HG03378 (cell line): ENCODE data around the gene NKAIN2.

Source experiments
- ATAC-seq: cut with Tn5 transposase; IDR thresholded peaks from one replicate; pipeline ENCODE4 v1.9.1; 2021; ENCODE audit warnings: mild to moderate bottlenecking, moderate library complexity; ENCODE audit not compliant: unreplicated experiment

NKAIN2 gene

DNA sequence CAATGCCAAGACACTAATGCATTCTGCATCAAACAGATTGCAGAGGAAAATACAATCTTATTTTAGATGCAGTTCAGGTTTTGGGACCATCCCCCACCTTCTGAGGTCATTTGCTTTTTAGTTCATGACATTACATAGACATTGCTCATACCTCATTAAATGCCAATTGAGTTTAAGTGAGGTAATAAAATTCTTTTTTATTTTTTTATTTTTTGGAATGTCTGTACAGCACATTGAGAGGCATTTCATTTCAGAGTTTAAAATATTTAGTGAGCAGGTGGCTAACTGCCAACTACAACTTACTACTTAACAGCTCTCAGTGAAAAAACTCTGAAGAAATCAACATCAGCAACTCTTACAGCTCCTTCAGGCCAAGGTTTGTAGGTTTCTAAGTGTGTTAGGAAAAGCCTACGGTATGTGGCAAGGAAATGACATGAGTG is 676.3 kb downstream of the NKAIN2 start:
- ATAC-seq: no peak

DNA sequence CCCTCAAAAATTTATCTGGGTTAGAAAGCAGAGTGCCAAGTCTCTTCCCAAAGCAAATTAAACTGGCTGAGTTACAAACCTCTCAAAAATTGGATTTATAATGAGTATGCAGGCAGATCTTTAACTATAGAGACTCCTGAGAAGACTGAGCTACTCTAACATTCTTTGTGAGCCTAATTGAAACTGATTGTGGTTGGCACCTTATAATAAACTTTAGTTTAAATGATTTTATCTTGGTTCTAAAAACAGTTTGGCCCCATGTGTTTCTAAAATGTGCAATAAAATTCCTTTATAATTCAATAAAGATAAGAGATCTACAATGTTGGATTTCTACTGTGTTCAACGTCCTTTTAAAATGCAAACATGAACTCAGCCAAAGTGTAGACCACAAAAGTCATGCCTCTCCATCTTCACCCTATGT is 678.4 kb downstream of the NKAIN2 start:
- no peak for ATAC-seq

DNA sequence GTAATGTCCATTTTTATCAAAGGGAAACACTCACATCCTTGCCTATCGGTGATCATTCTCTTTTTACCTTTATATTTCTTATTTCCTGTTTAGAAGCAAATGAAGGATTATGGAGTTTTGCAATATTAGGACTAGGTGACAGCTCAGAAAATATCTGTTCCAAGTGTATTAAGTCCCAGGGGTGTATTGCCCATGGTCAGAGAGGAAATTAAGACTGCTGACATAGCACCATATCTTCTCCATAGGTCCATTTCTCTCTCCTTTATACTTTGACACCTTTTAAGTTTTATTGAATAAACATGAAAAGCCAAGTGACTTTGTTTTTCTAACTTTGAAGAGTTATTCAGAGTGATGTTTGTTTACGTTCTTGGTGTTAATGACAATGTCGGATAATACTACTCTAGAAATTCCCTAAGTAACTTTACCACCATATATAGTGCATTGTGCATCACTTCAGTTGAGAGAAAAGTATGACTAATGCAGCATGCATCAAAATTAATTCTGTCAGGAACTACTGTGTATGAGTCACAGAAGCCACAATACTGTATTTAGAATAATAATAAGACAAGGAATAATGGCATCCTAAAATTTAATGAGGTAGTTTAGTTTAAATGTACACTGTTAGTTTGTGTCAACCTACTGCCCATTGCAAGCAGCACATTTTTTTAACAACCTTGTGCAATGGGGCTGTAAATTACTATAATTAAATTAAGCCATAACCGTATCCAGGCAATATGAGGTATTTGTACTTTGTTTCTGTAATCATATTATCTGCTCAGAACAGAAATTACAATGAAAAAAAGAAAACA is 684.2 kb downstream of the NKAIN2 start:
- ATAC-seq: no peak

DNA sequence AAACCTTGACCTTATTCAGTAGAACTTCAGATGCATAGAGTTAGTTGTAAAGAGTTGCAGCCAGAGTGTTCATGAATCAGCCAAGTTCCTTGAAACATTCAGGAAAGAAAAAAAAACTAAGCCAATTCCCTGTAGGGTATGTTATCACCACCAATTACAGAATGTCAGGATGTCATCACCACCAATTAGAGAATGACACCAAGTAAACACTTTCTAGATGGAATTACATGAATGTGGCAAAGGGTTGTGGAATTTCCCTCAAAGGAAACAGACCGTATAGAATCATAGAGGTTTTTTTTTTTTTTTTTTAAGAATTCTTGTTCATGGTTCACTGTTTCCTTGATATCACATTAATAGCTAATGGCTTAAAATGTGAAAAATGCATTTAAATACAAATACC is 686.5 kb downstream of the NKAIN2 start:
- ATAC-seq: no peak

DNA sequence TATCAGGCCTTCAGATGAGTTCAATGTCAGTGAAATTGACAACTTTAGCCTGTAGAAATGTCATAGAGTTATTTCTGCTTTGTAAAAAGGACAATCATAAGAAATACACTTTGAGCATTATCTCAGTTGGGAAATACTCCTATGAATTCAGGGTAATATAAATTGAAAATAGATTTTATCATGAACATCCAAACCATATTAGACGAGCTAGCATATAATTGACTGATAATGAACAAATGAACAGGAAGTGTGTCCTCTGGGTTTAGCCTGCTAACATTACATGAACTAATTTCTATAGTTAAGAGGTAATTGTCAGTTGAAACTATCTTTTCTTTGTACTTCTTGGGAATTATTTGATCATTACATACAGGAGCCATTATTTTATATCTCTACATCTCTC is 689.6 kb downstream of the NKAIN2 start:
- ATAC-seq: no peak

DNA sequence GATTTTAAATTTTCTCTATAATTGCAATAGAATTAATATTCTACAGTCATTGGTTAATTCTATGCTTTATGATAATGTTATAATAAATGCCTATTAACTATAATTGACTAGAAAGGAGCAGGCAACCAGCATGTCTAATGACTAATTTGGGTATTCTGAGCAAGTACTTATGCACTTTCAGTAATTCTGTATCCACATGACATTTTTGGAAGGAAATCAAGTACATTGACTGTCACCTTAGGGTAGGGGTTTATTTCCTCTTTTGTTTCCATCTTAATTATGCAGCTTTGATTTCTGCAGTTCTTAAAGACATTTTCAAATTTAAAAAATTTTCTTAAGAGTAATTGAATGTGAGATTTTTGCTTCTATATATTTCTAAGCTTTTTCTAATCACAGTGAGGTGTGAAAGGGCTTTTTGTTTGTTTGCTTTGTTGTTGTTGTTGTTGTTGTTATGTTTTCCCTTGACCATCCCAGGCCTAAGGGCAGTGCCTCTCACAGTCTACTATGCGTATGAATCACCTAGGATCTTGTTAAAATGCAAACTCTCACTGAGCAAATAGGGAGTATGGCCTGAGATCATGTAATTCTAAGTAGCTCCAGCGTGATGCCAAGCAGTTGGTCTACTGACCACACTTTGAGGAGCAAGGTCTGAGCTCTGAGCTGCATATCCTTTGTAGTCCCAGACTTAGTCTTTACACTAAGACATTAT is 691.4 kb downstream of the NKAIN2 start:
- ATAC-seq: no peak

DNA sequence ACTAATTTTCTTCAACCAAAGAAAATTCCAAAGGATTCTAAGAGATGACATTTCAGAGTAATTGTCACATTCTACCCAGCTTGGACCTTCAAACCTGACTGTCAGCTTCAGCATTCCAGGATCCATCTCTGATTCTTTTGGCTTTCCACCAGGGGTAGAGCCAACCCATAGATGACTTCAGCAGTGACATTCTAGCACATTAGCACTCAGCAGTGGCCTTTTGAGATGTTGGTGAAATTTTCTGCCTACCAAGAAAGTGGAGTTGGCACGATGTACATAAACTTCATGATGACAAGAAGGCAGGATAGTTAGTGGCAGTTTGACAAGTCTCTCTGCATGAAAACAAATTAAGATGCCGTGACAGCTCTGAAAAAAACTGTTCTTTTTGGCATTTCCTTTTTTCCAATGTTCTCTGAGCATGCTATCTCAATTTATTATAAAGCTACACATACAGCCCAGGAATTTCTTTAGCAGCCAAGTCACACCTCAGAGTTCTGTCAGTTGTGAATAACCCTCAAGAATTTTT is 692.1 kb downstream of the NKAIN2 start:
- ATAC-seq: no peak

DNA sequence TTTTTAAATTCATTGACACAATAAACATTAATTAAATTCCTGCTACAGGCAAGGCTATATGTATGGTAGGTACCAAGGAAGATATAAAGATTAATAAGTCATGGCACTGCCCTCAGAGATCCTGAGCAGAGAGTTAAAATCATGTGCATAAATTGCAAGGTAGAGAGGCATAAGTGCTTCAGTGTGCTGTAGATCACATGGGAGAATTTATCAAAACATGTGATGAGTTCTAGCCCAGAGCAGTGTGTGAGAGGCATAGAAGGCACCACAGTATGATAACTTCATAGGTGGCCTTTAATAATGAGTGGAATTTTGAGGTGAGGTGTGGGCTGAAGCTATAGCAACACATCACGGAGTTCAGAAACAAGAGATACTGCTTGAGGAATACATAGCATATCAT is 692.7 kb downstream of the NKAIN2 start:
- ATAC-seq: no peak

DNA sequence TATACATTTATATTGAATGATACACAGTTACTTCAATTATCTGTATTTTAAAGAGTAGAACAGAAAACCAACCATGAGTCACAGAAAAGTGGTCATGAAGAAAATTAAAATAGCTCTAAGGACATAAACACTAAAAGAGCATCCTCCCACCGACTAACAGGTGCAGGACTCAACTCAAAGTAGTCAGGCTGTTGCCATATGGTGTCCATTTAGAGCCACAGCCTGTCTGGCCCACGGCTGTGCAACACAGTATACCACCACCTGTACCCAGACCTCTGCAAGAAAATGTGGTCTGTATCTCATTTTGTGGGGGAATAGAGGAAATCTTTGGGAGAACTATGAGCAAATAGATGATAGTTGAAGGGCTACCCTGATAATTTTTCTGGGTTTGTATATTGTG is 708.8 kb downstream of the NKAIN2 start:
- ATAC-seq: no peak

DNA sequence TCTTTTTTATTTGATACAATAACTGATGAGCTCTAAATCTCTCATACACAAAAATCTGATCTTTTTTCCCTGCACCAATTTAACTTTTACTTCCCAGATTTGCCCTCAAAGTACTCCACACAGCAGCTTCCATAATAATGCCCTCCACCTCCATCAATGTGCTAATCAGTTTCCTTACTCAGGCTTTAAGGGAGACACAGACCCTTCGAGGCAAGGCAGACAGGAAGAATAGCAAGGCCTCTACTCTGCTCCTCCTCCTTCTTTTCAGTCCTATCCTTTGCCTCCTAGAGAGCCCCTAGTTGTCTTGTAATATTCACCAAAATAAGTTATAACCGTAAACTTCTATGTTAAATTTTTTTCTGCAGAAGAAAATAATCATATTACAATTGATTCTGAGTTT is 713.7 kb downstream of the NKAIN2 start:
- ATAC-seq: no peak

DNA sequence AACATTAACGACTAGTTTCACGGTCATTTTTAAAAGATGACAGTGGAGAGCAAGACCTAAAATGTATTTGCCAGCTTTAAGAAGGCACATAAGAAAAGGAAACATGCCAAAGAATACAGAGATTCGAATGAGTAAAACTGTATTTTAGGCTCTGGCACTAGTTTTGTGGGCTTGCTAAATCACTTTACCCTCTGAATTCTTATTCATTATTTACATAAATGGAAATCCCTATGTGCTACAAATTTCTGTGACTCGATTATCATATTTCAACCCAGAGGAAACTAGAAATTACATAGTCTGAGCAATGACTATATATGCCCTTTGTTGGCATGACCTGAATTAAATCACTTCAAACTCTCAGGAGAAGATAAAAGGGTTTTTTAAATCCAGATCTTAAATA is 716.8 kb downstream of the NKAIN2 start:
- no peak for ATAC-seq

DNA sequence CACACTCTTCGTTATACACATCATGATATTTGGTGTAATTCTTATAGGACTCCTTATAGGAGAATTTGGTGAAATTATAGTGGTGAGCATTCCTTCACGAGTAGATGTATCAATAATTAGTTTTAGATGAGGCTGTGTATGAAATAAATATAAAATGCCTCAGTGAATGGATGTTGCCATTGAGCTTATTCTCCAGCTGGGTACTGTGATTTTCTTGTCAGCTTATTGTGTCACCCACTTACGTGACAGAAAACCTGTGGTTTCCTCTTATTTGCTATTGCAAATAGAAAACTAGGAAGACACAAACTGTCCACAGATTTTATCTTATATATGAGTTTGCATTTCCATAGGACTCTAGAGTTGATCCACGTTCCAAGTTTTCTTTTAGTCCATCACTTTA is 718.7 kb downstream of the NKAIN2 start:
- ATAC-seq: no peak

DNA sequence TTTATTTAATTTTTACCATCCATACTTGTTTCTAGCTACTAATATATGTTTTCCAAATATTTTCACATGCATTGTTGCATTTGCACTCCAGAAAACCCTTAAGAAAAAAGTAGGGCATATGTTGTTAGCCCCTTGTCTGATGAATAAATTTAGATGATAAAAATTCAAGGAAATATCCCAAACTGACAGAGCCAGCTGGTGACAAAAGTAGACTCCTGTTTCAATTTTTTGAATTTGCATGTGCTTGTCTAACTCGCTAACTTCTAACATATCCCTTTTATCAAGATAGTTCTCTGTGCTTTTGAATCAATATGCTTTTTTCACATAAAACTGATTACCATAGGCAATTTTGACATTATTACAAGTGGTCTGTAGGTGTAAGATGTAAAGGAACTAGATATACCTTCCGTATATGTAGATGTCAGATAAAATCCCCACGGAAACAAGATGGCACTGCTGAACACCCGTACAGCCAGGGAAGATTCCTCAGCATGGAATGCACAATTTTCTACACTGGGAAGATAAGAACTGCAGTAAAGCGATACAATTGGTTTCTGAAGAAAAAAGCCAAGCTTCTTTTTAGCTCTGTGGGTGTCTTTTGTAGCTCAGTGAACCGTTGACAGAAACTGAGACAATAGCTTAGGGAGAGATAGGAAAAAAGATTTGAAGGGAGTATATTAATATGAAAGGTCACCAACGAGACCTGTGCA is 721.0 kb downstream of the NKAIN2 start:
- no peak for ATAC-seq

DNA sequence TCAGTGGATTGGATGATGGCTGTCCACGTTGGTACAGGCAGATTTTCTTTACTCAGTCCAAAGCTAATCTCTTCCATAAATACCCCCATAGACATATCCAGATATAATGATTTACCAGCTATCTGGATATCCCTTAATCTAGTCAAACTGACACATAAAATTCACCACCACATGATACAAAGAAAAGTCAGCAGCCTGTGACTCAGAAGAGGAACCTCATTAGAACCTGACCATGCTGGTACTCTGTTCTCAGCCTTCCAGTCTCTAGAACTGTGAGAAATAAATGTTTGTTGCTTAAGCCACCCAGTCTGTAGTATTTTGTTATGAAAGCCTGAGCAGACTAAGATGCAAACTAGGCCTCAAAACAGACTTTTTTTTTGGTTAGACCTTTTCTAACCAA is 727.3 kb downstream of the NKAIN2 start:
- no peak for ATAC-seq

DNA sequence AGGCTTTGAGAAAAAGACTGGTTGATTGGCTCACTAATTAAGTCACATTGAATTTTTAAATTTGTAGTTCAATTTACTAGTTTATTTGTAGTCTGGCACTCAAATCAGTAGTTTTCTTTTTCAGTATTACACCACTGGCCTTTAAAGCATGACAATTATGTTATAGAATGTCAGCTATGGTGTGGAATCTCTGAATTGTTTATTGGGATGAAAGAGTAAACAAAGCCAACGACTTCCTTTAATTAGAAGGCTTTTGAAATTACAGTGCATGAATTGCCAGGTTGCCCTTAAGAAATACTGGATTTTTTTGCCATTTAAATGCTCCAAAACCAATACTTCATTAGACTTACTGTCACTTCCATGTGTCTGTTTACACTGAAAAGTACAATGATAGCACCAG is 731.6 kb downstream of the NKAIN2 start:
- no peak for ATAC-seq

DNA sequence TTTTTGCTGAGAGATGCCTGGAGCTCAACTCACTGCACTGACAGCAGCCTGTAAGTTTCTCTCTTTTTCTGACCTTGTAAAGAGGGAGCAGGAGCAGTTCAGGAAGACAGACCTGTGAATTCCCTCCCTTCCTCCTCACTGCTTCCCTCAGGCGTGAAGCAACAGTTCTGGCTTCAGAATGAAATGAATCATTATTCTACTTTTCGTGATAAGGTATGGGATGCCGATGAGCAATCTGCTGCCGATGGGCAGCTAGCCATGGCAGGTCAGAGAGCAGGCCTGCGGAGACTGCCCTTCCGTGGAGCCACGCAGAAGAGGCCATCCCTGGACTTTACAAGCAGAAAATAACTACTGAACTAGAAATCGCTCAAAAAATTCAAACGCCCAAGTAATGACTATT is 732.1 kb downstream of the NKAIN2 start:
- ATAC-seq: no peak

DNA sequence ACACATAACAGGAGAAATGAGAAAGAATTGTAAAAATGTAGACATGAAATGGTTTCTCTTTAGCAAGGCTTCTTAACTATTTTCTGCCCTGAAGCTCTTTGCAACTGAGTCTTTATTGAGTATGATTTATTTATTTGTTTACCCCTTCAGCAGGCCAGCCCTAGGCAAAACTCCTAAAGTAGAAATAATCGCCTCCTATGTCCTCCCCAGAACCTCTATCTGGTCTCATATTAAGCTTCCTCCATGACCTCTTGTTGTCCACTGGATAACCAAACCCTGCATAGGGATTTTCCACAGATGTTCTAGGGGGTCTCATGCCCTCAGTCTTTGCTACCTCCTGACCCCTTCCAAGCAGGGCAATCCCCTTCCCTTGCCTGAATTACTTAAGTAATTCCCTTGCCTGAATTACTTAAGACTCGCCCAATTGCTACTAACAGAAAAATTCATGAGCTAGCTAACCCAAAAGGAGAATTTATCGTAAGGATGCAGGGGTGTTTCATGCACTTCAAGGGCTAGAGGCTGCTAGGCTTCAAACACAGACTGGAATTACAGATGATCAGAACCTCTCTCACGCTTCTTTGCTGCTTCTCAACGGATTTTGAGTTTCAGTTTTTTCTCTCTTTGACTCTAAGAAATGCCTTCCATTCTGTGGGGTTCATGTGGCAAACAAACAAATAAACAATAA is 732.6 kb downstream of the NKAIN2 start:
- no peak for ATAC-seq

DNA sequence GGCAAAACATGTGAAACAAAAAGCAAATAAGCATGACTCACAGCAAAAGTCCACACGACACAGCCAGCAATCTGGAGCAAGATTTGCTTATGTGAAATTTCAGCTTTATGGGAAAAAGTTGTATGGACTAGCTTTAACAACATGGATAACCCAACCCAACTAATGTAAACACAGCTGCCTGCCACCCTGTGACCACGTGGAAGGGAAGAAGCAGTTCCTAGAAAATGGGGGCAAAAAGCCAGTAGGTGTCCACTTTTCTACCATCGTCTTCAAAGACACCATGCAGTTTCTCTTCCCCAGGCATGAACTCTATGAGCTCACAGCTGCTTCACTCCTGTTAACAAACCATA is 733.2 kb downstream of the NKAIN2 start:
- ATAC-seq: no peak

DNA sequence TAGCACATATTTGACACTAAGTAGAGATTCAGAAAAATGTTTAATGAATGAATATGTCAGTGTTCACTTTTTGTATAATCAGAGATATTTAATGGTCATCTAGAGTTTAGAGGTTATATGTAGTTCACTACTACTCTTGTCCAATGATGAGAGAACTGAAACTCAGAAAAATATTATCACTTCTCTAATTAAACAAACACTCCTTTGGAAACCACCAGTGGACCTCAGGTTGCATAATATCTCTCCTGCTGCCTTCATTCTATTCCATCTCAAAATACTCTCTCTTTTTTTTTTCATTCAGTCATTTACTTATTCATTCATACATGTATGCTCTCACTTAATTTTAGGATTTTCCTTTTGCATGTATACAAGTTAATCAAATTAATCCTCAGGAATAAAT is 735.4 kb downstream of the NKAIN2 start:
- ATAC-seq: no peak

DNA sequence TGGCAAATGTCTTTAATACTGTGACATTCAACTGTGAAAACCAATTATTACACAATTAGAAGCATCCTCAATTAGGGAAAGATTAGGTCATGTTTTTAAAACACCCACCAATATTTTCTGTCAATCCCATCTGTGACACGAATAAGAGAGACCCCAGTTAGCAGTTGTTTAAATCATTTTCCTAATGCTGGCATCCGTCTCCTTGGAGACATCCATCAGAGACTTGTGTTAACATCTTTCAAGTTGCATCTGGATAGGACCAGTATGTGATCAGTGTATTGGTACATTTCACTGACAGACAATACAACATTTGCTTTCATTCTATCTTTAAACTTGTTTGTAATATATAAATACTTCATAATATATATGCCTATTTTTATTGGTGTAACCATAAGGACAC is 737.9 kb downstream of the NKAIN2 start:
- no peak for ATAC-seq

DNA sequence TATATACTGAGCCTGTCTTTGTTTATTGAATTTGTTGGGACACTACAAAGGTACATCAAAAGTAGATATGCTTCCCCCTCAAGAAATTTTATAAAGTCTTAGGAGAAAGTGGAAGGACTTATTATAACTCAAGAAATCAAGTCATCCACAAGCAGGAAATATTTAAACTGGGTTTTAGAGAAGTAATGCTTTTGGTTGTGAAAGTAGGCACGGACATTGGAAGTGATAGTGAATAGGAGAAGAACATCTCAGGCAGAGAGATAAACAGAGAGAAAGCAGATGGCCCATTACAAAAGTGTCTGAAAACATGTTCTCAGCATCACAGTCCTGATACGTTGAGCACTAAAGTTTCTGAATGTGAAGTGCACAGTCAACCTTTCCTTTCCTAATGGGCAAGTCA is 742.9 kb downstream of the NKAIN2 start:
- no peak for ATAC-seq
